Smooth muscle cell (in vitro differentiated cells): ENCODE results near the gene DNAH1. TPM values are rescaled to one million over a fixed set of nuclear protein-coding genes. Genes with fewer than 3 reads are reported as not detected.

Source experiments
- DNase-seq: peaks from one replicate; lab custom pipeline; 2025; ENCODE audit not compliant: unreplicated experiment; lab: John Stamatoyannopoulos, UW
- H2AFZ ChIP-seq: fragments of 200-600 bp; sonication (generic); 2 replicates; pipeline ENCODE4 v1.6.0; 2016; ENCODE audit warnings: antibody characterized with exemption, low read depth, mild to moderate bottlenecking
- H3F3A ChIP-seq: fragments of 200-600 bp; sonication (generic); 2 replicates; pipeline ENCODE4 v1.6.0; 2017; ENCODE audit warnings: antibody characterized with exemption, low read depth
- H3K27ac ChIP-seq: fragments of 200-600 bp; sonication (generic); 2 replicates; pipeline ENCODE4 v1.5.1; 2016; ENCODE audit warnings: low read depth, mild to moderate bottlenecking
- H3K27me3 ChIP-seq: fragments of 200-600 bp; sonication (generic); 2 replicates; pipeline ENCODE4 v1.6.1; 2016; ENCODE audit warnings: low read depth, mild to moderate bottlenecking
- H3K36me3 ChIP-seq: fragments of 200-600 bp; sonication (generic); 2 replicates; pipeline ENCODE4 v1.5.1; 2016; ENCODE audit warnings: low read depth
- H3K4me1 ChIP-seq: fragments of 200-600 bp; sonication (generic); 2 replicates; pipeline ENCODE4 v1.5.1; 2016; ENCODE audit warnings: low read depth
- H3K4me2 ChIP-seq: fragments of 200-600 bp; sonication (generic); 2 replicates; pipeline ENCODE4 v1.6.0; 2016; ENCODE audit warnings: mild to moderate bottlenecking
- H3K4me3 ChIP-seq: fragments of 200-600 bp; sonication (generic); 2 replicates; pipeline ENCODE4 v1.5.1; 2016; ENCODE audit warnings: mild to moderate bottlenecking
- H3K79me2 ChIP-seq: fragments of 200-600 bp; sonication (generic); 2 replicates; pipeline ENCODE4 v1.6.0; 2016; ENCODE audit warnings: low read depth, mild to moderate bottlenecking
- H3K9ac ChIP-seq: fragments of 200-600 bp; sonication (generic); 2 replicates; pipeline ENCODE4 v1.6.0; 2016; ENCODE audit warnings: low read depth
- H3K9me3 ChIP-seq: fragments of 200-600 bp; sonication (generic); replicated peaks from 2 replicates; pipeline ENCODE4 v1.5.1; 2016; ENCODE audit warnings: low read depth
- H4K20me1 ChIP-seq: fragments of 200-600 bp; sonication (generic); 2 replicates; pipeline ENCODE4 v1.6.0; 2016; ENCODE audit warnings: low read depth
- CTCF ChIP-seq: fragments of 200-600 bp; sonication (generic); IDR thresholded peaks from 2 replicates; pipeline ENCODE4 v1.5.1; 2017; ENCODE audit warnings: borderline replicate concordance, mild to moderate bottlenecking, antibody characterized with exemption; ENCODE audit not compliant: insufficient read depth, poor library complexity, severe bottlenecking
- WGBS: methylation state at CpG from one replicate; pipeline ENCODE4 v1.1.7; 2016; ENCODE audit warnings: low lambda C conversion rate; 5-methylcytosine and 5-hydroxymethylcytosine counted together
- polyA plus RNA-seq: library from polyadenylated mRNA; unstranded; fragments of >200 nt; fragmentation: Nextera tagmentation; extraction: Ambion mirVana; gene quantifications from 2 replicates; pipeline ENCODE4 v1.2.1, GENCODE V29; 2016
- total RNA-seq: library from RNA; depleted of rRNA; stranded (reverse); fragments of >200 nt; gene quantifications from 2 replicates; pipeline ENCODE4 v1.2.3, GENCODE V29; 2014

The DNAH1 gene
- total and polyA plus RNA-seq, 2 experiments from 2014 or later, result 0.54 to 3.7 TPM

- Histone ChIP-seq H3K4me1 (no peaks in the 10 kb centered on the region), H3K36me3 (no peaks in the 10 kb centered on the region), H3K27ac (no peak overlapping the region), H3K4me3 (no peak overlapping the region), H3K79me2 (no peaks in the 10 kb centered on the region), H3K4me2 (no peak overlapping the region), H3K9me3 (no peaks in the 10 kb centered on the region), H2AFZ (no peak overlapping the region), H4K20me1 (no peaks in the 10 kb centered on the region), H3K27me3 (no peaks in the 10 kb centered on the region), H3F3A (no peaks in the 10 kb centered on the region), H3K9ac (no peak overlapping the region)
- WGBS, result 96% methylated on average over 12 of the region's 12 CpGs
- DNase-seq, result no peak
- no peak for TF ChIP-seq CTCF
Observed at GRCh38 chr3:52440249-52440551, 124.1 kb downstream of the DNAH1 start.

- H3K27ac ChIP-seq, result no peak overlapping the region
- no peaks in the 10 kb centered on the region for H3K79me2 ChIP-seq
- 97% methylated on average over 14 of the region's 14 CpGs for WGBS
- no peak overlapping the region for H3K4me2 ChIP-seq
- no peak overlapping the region for H3K9ac ChIP-seq
- H3K9me3 ChIP-seq, result no peaks in the 10 kb centered on the region
- H3K36me3 ChIP-seq, result no peaks in the 10 kb centered on the region
- DNase-seq, result no peak
- no peak overlapping the region for H2AFZ ChIP-seq
- H3K4me3 ChIP-seq, result no peak overlapping the region
- no peaks in the 10 kb centered on the region for H4K20me1 ChIP-seq
- H3F3A ChIP-seq, result no peaks in the 10 kb centered on the region
- TF ChIP-seq CTCF, result no peak
- no peaks in the 10 kb centered on the region for H3K4me1 ChIP-seq
- H3K27me3 ChIP-seq, result no peaks in the 10 kb centered on the region
Observed at GRCh38 chr3:52440671-52441070, 124.6 kb downstream of the DNAH1 start.

- Histone ChIP-seq H3K27ac (no peak overlapping the region), H3K9ac (no peak overlapping the region), H2AFZ (no peak overlapping the region), H3K36me3 (no peaks in the 10 kb centered on the region), H3K9me3 (no peaks in the 10 kb centered on the region), H3K4me3 (no peak overlapping the region), H3K4me1 (no peaks in the 10 kb centered on the region), H3K27me3 (no peaks in the 10 kb centered on the region), H3K79me2 (no peaks in the 10 kb centered on the region), H4K20me1 (no peaks in the 10 kb centered on the region), H3F3A (no peaks in the 10 kb centered on the region), H3K4me2 (no peak overlapping the region)
- DNase-seq, result no peak
- 94% methylated on average over 22 of the region's 23 CpGs for WGBS
- TF ChIP-seq CTCF, result no peak
Observed at GRCh38 chr3:52441091-52441771, 125.1 kb downstream of the DNAH1 start.

- no peak overlapping the region for H3K27ac ChIP-seq
Observed at GRCh38 chr3:52441772-52442332, 125.7 kb downstream of the DNAH1 start.

More at GRCh38 chr3:52441772-52442332, 125.7 kb downstream of the DNAH1 start:
- Histone ChIP-seq H2AFZ (no peak overlapping the region), H4K20me1 (no peaks in the 10 kb centered on the region), H3K9ac (no peak overlapping the region), H3K4me3 (no peak overlapping the region), H3K36me3 (no peaks in the 10 kb centered on the region), H3K4me1 (no peaks in the 10 kb centered on the region), H3K27me3 (no peaks in the 10 kb centered on the region), H3F3A (no peaks in the 10 kb centered on the region), H3K79me2 (no peaks in the 10 kb centered on the region), H3K9me3 (no peaks in the 10 kb centered on the region), H3K4me2 (no peak overlapping the region)
- 94% methylated on average over 15 of the region's 18 CpGs for WGBS
- no peak for DNase-seq
- no peak for TF ChIP-seq CTCF
